Measurements from ENCODE around the gene SWAP70.

- TF ChIP-seq PHTF2 (CRISPR knock-in tag; IDR thresholded peaks at IDR 0.05) (no peak), BCOR (IDR thresholded peaks at IDR 0.05) (no peak), ELF2 (CRISPR knock-in tag; IDR thresholded peaks at IDR 0.05) (no peak), NR3C1 (CRISPR knock-in tag; IDR thresholded peaks at IDR 0.05) (no peak), PBX2 (CRISPR knock-in tag; IDR thresholded peaks at IDR 0.05; ENCODE audit: low read depth) (no peak), PBX2 (tag; conservative IDR thresholded peaks at IDR 0.05; ENCODE audit: low read depth) (no peak), PYGO2 (tag; IDR thresholded peaks at IDR 0.05) (no peak), ZHX1 (conservative IDR thresholded peaks at IDR 0.05; ENCODE audit: low read length) (no peak), ZBTB33 (CRISPR knock-in tag; IDR thresholded peaks at IDR 0.05) (no peak)
These were observed 133.4 kb downstream of the SWAP70 start for GRCh38 chr11:9797300-9797699.

Measured in K562 (cell line).